H9 (cell line): ENCODE results near the gene KCNA5. TPM values are rescaled to one million over a fixed set of nuclear protein-coding genes. Genes with fewer than 3 reads are reported as not detected.

Experiments
- DNase-seq: peaks from one replicate; pipeline ENCODE4 v3.0.0-alpha.2; 2017
- H2AFZ ChIP-seq: one replicate; pipeline ENCODE4 v1.6.1; 2013; ENCODE audit warnings: mild to moderate bottlenecking, low read length, control low read depth, moderate library complexity
- H2AK5ac ChIP-seq: 2 replicates; pipeline ENCODE4 v1.6.1; 2013; ENCODE audit warnings: low read length, control low read depth, mixed read lengths; ENCODE audit not compliant: insufficient read length
- H2BK120ac ChIP-seq: one replicate; pipeline ENCODE4 v1.6.1; 2013; ENCODE audit warnings: low read depth, mild to moderate bottlenecking, low read length, control low read depth, inconsistent platforms; ENCODE audit not compliant: poor library complexity, severe bottlenecking
- H2BK12ac ChIP-seq: 2 replicates; pipeline ENCODE4 v1.6.1; 2013; ENCODE audit warnings: low read length, control low read depth, mixed read lengths, low read depth; ENCODE audit not compliant: insufficient read length
- H2BK15ac ChIP-seq: 2 replicates; pipeline ENCODE4 v1.6.1; 2013; ENCODE audit warnings: low read depth, low read length, control low read depth
- H2BK20ac ChIP-seq: one replicate; pipeline ENCODE4 v1.6.1; 2013; ENCODE audit warnings: low read depth, mild to moderate bottlenecking, low read length, control low read depth, inconsistent platforms; ENCODE audit not compliant: poor library complexity, severe bottlenecking
- H2BK5ac ChIP-seq: 2 replicates; pipeline ENCODE4 v1.6.1; 2013; ENCODE audit warnings: low read length, control low read depth, mixed read lengths; ENCODE audit not compliant: insufficient read length
- H3K14ac ChIP-seq: 2 replicates; pipeline ENCODE4 v1.6.1; 2013; ENCODE audit warnings: low read length, control low read depth; ENCODE audit not compliant: insufficient read depth
- H3K18ac ChIP-seq: 2 replicates; pipeline ENCODE4 v1.6.1; 2013; ENCODE audit warnings: low read depth, mild to moderate bottlenecking, mixed read lengths, low read length, control low read depth; ENCODE audit not compliant: insufficient read length
- H3K23ac ChIP-seq: 2 replicates; pipeline ENCODE4 v1.6.1; 2013; ENCODE audit warnings: low read length, control low read depth, mixed read lengths, low read depth; ENCODE audit not compliant: insufficient read length
- H3K23me2 ChIP-seq: 2 replicates; pipeline ENCODE4 v1.6.1; 2013; ENCODE audit warnings: low read depth, mild to moderate bottlenecking, mixed read lengths, low read length, control low read depth; ENCODE audit not compliant: insufficient read length, poor library complexity, severe bottlenecking
- H3K27ac ChIP-seq: 2 replicates; pipeline ENCODE4 v1.5.1; 2013; ENCODE audit warnings: low read length, control low read depth, mixed read lengths, low read depth; ENCODE audit not compliant: insufficient read length
- H3K27me3 ChIP-seq: 2 replicates; pipeline ENCODE4 v1.6.1; 2013; ENCODE audit warnings: low read length, control low read depth, inconsistent platforms; ENCODE audit not compliant: insufficient read depth
- H3K4ac ChIP-seq: 2 replicates; pipeline ENCODE4 v1.6.1; 2013; ENCODE audit warnings: low read depth, mild to moderate bottlenecking, control low read depth, inconsistent platforms, low read length, moderate library complexity
- H3K4me1 ChIP-seq: 2 replicates; pipeline ENCODE4 v1.6.1; 2013; ENCODE audit warnings: low read length, control low read depth, inconsistent platforms; ENCODE audit not compliant: insufficient read depth
- H3K4me2 ChIP-seq: 2 replicates; pipeline ENCODE4 v1.6.1; 2013; ENCODE audit warnings: low read length, control low read depth, mixed read lengths; ENCODE audit not compliant: insufficient read length, insufficient read depth
- H3K56ac ChIP-seq: 2 replicates; pipeline ENCODE4 v1.6.1; 2013; ENCODE audit warnings: low read depth, mild to moderate bottlenecking, mixed read lengths, low read length, control low read depth; ENCODE audit not compliant: insufficient read length
- H3K79me1 ChIP-seq: 2 replicates; pipeline ENCODE4 v1.6.1; 2013; ENCODE audit warnings: low read depth, mild to moderate bottlenecking, moderate library complexity, low read length, control low read depth, inconsistent platforms; ENCODE audit not compliant: insufficient read depth, poor library complexity, severe bottlenecking
- H3K79me2 ChIP-seq: 2 replicates; pipeline ENCODE4 v1.6.1; 2013; ENCODE audit warnings: low read length, control low read depth, inconsistent platforms; ENCODE audit not compliant: insufficient read depth
- H3K9ac ChIP-seq: 2 replicates; pipeline ENCODE4 v1.6.1; 2013; ENCODE audit warnings: low read length, control low read depth, mixed read lengths; ENCODE audit not compliant: insufficient read length; ENCODE audit errors: extremely low read depth
- H3K9me3 ChIP-seq: one replicate; pipeline ENCODE4 v1.6.1; 2013; ENCODE audit warnings: low read depth, low read length, inconsistent platforms; ENCODE audit not compliant: control insufficient read depth
- H3T11ph ChIP-seq: one replicate; pipeline ENCODE4 v1.6.1; 2013; ENCODE audit warnings: mild to moderate bottlenecking, low read length, control low read depth, inconsistent platforms
- H4K20me1 ChIP-seq: one replicate; pipeline ENCODE4 v1.6.1; 2013; ENCODE audit not compliant: control insufficient read depth, insufficient read length, insufficient read depth
- H4K5ac ChIP-seq: 2 replicates; pipeline ENCODE4 v1.6.1; 2013; ENCODE audit warnings: low read depth, mild to moderate bottlenecking, mixed read lengths, low read length, control low read depth; ENCODE audit not compliant: insufficient read length
- H4K8ac ChIP-seq: replicated peaks from 2 replicates; pipeline ENCODE4 v1.6.1; 2013; ENCODE audit warnings: low read length, control low read depth, mixed read lengths, low read depth; ENCODE audit not compliant: insufficient read length
- H4K91ac ChIP-seq: 2 replicates; pipeline ENCODE4 v1.6.1; 2013; ENCODE audit warnings: low read depth, mild to moderate bottlenecking, moderate library complexity, mixed read lengths, low read length, control low read depth; ENCODE audit not compliant: insufficient read length
- H3K27ac Mint-ChIP-seq, 3 experiments: 2 replicates in 2 of 3; 3 replicates in 1 of 3; pipeline ENCODE4 v1.8.0; 2020 to 2021; ENCODE audit warnings: mixed read lengths in 3 of 3, mild to moderate bottlenecking in 1 of 3, moderate library complexity in 1 of 3
- H3K27me3 Mint-ChIP-seq: 2 replicates; pipeline ENCODE4 v1.8.0; 2021; ENCODE audit warnings: low read depth, mild to moderate bottlenecking, moderate library complexity, mixed read lengths
- H3K36me3 Mint-ChIP-seq, 3 experiments: 2 replicates in 2 of 3; 3 replicates in 1 of 3; pipeline ENCODE4 v1.8.0; 2020 to 2021; ENCODE audit warnings: low read depth in 3 of 3, mixed read lengths in 3 of 3; ENCODE audit not compliant: insufficient read depth in 1 of 3
- H3K4me1 Mint-ChIP-seq, 2 experiments: 2 replicates each; pipeline ENCODE4 v1.8.0; 2020; ENCODE audit warnings: mixed read lengths in 2 of 2
- H3K4me3 Mint-ChIP-seq, 2 experiments: 2 replicates in 1 of 2; 3 replicates in 1 of 2; pipeline ENCODE4 v1.8.0; 2020 to 2021; ENCODE audit warnings: mild to moderate bottlenecking in 2 of 2, mixed read lengths in 2 of 2, moderate library complexity in 1 of 2
- H3K9me3 Mint-ChIP-seq, 2 experiments: 2 replicates in 1 of 2; 3 replicates in 1 of 2; pipeline ENCODE4 v1.8.0; 2020; ENCODE audit warnings: mild to moderate bottlenecking in 2 of 2, mixed read lengths in 2 of 2, moderate library complexity in 1 of 2
- WGBS: extraction: QIAGEN DNeasy Blood & Tissue Kit; methylation state at CpG from one replicate; pipeline ENCODE4 v1.1.7; 2013; ENCODE audit warnings: missing lambda C conversion rate, low lambda C conversion rate, mixed read lengths; ENCODE audit not compliant: insufficient read length; ENCODE audit errors: extremely low coverage; 5-methylcytosine and 5-hydroxymethylcytosine counted together
- total RNA-seq: library from RNA; stranded (reverse); gene quantifications from 2 replicates; pipeline ENCODE4 v1.2.1, GENCODE V29; 2021
- TF ChIP-seq, protein P1 (sequence below): fragments of 200-600 bp; sonication (generic); conservative IDR thresholded peaks from 3 replicates; pipeline ENCODE4 v1.8.0; 2021; ENCODE audit warnings: antibody characterized with exemption, mild to moderate bottlenecking

KCNA5 gene
- total RNA-seq, 1 experiment from 2014 or later = 0.22 TPM

- Mint-ChIP-seq H3K4me3 (no peak overlapping the region), H3K27ac (no peak overlapping the region; a peak in 1 of 7 replicates), H3K36me3 (no peaks in the 10 kb centered on the region), H3K9me3 (no peaks in the 10 kb centered on the region), H3K4me1 (peaks cover 11 to 12% of the 10 kb centered on the region in 2 experiments), H3K27me3 (peaks cover 28% of the 10 kb centered on the region)
- no peaks in the 10 kb centered on the region for H3K4me1 ChIP-seq
- no peak overlapping the region for H4K91ac ChIP-seq
- H2AFZ ChIP-seq = no peak overlapping the region
- no peak overlapping the region for H3T11ph ChIP-seq
- no peak overlapping the region for H2BK12ac ChIP-seq
- peak; percentile 63 for DNase-seq
- H3K23ac ChIP-seq = no peak overlapping the region
- H3K14ac ChIP-seq = no peak overlapping the region
- H3K79me1 ChIP-seq = no peaks in the 10 kb centered on the region
- no peak overlapping the region for H2BK5ac ChIP-seq
- no peak overlapping the region for H3K4ac ChIP-seq
- no CpG with 5 or more reads among the region's 24 CpGs for WGBS
- H3K23me2 ChIP-seq = no peaks in the 10 kb centered on the region
- H2BK120ac ChIP-seq = no peak overlapping the region
- H3K9me3 ChIP-seq = no peaks in the 10 kb centered on the region
- H3K79me2 ChIP-seq = no peaks in the 10 kb centered on the region
- H4K5ac ChIP-seq = no peak overlapping the region
- no peak overlapping the region for H2BK20ac ChIP-seq
- H3K4me2 ChIP-seq = no peak overlapping the region
- no peak overlapping the region for H2AK5ac ChIP-seq
- no peaks in the 10 kb centered on the region for H4K20me1 ChIP-seq
- no peak overlapping the region for H3K9ac ChIP-seq
- H3K56ac ChIP-seq = no peak overlapping the region
- H4K8ac ChIP-seq = no peak overlapping the region
- H3K27ac ChIP-seq = no peak overlapping the region
- H3K18ac ChIP-seq = no peak overlapping the region
- TF ChIP-seq, protein P1, sequence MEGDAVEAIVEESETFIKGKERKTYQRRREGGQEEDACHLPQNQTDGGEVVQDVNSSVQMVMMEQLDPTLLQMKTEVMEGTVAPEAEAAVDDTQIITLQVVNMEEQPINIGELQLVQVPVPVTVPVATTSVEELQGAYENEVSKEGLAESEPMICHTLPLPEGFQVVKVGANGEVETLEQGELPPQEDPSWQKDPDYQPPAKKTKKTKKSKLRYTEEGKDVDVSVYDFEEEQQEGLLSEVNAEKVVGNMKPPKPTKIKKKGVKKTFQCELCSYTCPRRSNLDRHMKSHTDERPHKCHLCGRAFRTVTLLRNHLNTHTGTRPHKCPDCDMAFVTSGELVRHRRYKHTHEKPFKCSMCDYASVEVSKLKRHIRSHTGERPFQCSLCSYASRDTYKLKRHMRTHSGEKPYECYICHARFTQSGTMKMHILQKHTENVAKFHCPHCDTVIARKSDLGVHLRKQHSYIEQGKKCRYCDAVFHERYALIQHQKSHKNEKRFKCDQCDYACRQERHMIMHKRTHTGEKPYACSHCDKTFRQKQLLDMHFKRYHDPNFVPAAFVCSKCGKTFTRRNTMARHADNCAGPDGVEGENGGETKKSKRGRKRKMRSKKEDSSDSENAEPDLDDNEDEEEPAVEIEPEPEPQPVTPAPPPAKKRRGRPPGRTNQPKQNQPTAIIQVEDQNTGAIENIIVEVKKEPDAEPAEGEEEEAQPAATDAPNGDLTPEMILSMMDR = no peak
- no peaks in the 10 kb centered on the region for H3K27me3 ChIP-seq
- H2BK15ac ChIP-seq = no peak overlapping the region
Observed at GRCh38 chr12:5017638-5018348, 25.9 kb upstream of the KCNA5 start.
